K562 (cell line): Measurements from ENCODE around the gene GMEB1. TPM values are rescaled to one million over a fixed set of nuclear protein-coding genes. Genes with fewer than 3 reads are reported as not detected.

Experiments used
- ATAC-seq: fragments of 200-7000 bp; cut with Tn5 transposase; 3 replicates; pipeline ENCODE4 v1.9.1; 2020; ENCODE audit warnings: moderate library complexity
- BruUV-seq: library from RNA; stranded (reverse); fragments of 400-500 nt; replicated peaks from 2 replicates; lab custom pipeline; 2021; lab: Mats Ljungman, UMichigan
- CTCF ChIA-PET: fragments of 300-600 bp; formaldehyde crosslinking; extraction: SDS; loops from one replicate; lab custom pipeline; 2021; ENCODE audit warnings: low intra/inter-chr PET ratio; lab: Yijun Ruan, JAX
- POLR2A ChIA-PET: fragments of 300-600, 350-650 bp; sonication (Branson Sonifier 250); formaldehyde crosslinking; extraction: SDS; loops from one replicate; lab custom pipeline; 2021; ENCODE audit warnings: antibody characterized with exemption, inconsistent platforms; lab: Yijun Ruan, JAX
- DNase-seq, 4 experiments: peaks; one replicate each; pipeline versions ENCODE4 v3.0.0 to v3.0.0-alpha.2; 2011 to 2018; ENCODE audit warnings: low spot score in 3 of 4, mixed read lengths in 3 of 4; ENCODE audit errors: extremely low read depth in 1 of 4
- FAIRE-seq: peaks from 2 replicates; lab custom pipeline; 2011; peaks lifted over from hg19 to GRCh38; lab: Jason Lieb, UNC
- H2AFZ ChIP-seq: 2 replicates; pipeline ENCODE4 v1.6.0; 2011; ENCODE audit warnings: low read depth, low read length, control low read depth, inconsistent platforms
- H3K27ac ChIP-seq: fragments of 200-600 bp; 3 replicates; pipeline ENCODE4 v1.8.0; 2011; ENCODE audit warnings: low read depth, mild to moderate bottlenecking, control low read depth, inconsistent platforms, low read length, moderate library complexity, mixed read lengths; ENCODE audit errors: extremely low read depth
- H3K27me3 ChIP-seq, 2 experiments: fragments of 300-600 bp in 1 of 2; 2 replicates in 1 of 2; 3 replicates in 1 of 2; pipeline versions ENCODE4 v1.6.0 to v1.8.0; 2011; ENCODE audit warnings: inconsistent platforms in 2 of 2, low read length in 2 of 2, mild to moderate bottlenecking in 1 of 2, mixed read lengths in 1 of 2, moderate library complexity in 1 of 2; ENCODE audit not compliant: control insufficient read depth in 2 of 2, insufficient read depth in 2 of 2
- H3K36me3 ChIP-seq: fragments of 300-600 bp; 3 replicates; pipeline ENCODE4 v1.8.0; 2011; ENCODE audit warnings: mild to moderate bottlenecking, low read length, inconsistent platforms; ENCODE audit not compliant: control insufficient read depth, insufficient read depth
- H3K4me1 ChIP-seq, 2 experiments: fragments of 200-600 bp in 1 of 2; replicated peaks in 1 of 2; 2 replicates in 1 of 2; 3 replicates in 1 of 2; pipeline versions ENCODE4 v1.5.1 to v1.8.0; 2011; ENCODE audit warnings: inconsistent platforms in 2 of 2, low read length in 2 of 2, mild to moderate bottlenecking in 1 of 2, mixed read lengths in 1 of 2, moderate library complexity in 1 of 2; ENCODE audit not compliant: control insufficient read depth in 2 of 2, insufficient read depth in 2 of 2
- H3K4me2 ChIP-seq: 2 replicates; pipeline ENCODE4 v1.6.1; 2011; ENCODE audit warnings: low read length, control low read depth, inconsistent platforms, mixed read lengths; ENCODE audit not compliant: insufficient read depth
- H3K4me3 ChIP-seq: fragments of 200-600 bp; sonication (generic), shearing (Covaris generic); 2 replicates; pipeline ENCODE4 v1.5.1; 2016; ENCODE audit warnings: control low read depth, inconsistent platforms
- H3K79me2 ChIP-seq: fragments of 200-600 bp; 3 replicates; pipeline ENCODE4 v1.8.0; 2011; ENCODE audit warnings: low read length, inconsistent platforms; ENCODE audit not compliant: control insufficient read depth, insufficient read depth
- H3K9ac ChIP-seq, 2 experiments: 2 replicates each; pipeline versions ENCODE4 v1.6.0 to v1.6.1; 2011; ENCODE audit warnings: low read depth in 2 of 2, low read length in 2 of 2, control low read depth in 1 of 2, inconsistent platforms in 1 of 2, mild to moderate bottlenecking in 1 of 2, mixed read lengths in 1 of 2; ENCODE audit not compliant: insufficient read depth in 1 of 2
- H3K9me1 ChIP-seq: one replicate; pipeline ENCODE4 v1.6.0; 2011; ENCODE audit warnings: inconsistent platforms, mild to moderate bottlenecking, low read length, moderate library complexity; ENCODE audit not compliant: control insufficient read depth, insufficient read depth
- H3K9me3 ChIP-seq: replicated peaks from 2 replicates; pipeline ENCODE4 v1.5.1; 2011; ENCODE audit warnings: low read depth, low read length, inconsistent platforms; ENCODE audit not compliant: control insufficient read depth, insufficient read depth
- H4K20me1 ChIP-seq: replicated peaks from 2 replicates; pipeline ENCODE4 v1.6.1; 2011; ENCODE audit warnings: low read length, inconsistent platforms, mixed read lengths; ENCODE audit not compliant: control insufficient read depth, insufficient read depth
- ARNT ChIP-seq, 2 experiments: fragments of 450-650 bp; IDR thresholded peaks; 2 replicates each; pipeline ENCODE4 v1.6.1; 2016; ENCODE audit warnings: mild to moderate bottlenecking in 1 of 2
- BACH1 ChIP-seq: fragments of 200-800 bp; sonication (Bioruptor generic); IDR thresholded peaks from 2 replicates; pipeline ENCODE4 v1.6.1; 2016; ENCODE audit warnings: missing genetic modification characterization, missing compliant biosample characterization
- BCLAF1 ChIP-seq, 2 experiments: fragments of 450-650 bp in 1 of 2; IDR thresholded peaks; 2 replicates each; pipeline ENCODE4 v1.6.1; 2011 to 2017; ENCODE audit warnings: low read depth in 2 of 2, antibody characterized with exemption in 1 of 2, borderline replicate concordance in 1 of 2, low read length in 1 of 2, mild to moderate bottlenecking in 1 of 2, mixed read lengths in 1 of 2; ENCODE audit not compliant: control insufficient read depth in 1 of 2
- CBX1 ChIP-seq: sonication (generic); IDR thresholded peaks from 2 replicates; pipeline ENCODE4 v1.6.1; 2016; ENCODE audit warnings: antibody characterized with exemption, low read depth, mild to moderate bottlenecking
- EHMT2 ChIP-seq: fragments of 450-650 bp; IDR thresholded peaks from 2 replicates; pipeline ENCODE4 v1.6.1; 2018; ENCODE audit warnings: antibody characterized with exemption
- HEY1 ChIP-seq: fragments of 250-450 bp; sonication (Bioruptor Pico); IDR thresholded peaks from 2 replicates; pipeline ENCODE4 v1.5.0; 2020; ENCODE audit warnings: mild to moderate bottlenecking, moderate library complexity, borderline replicate concordance
- IRF2 ChIP-seq: sonication (generic); formaldehyde crosslinking; IDR thresholded peaks from 2 replicates; pipeline ENCODE4 v1.8.1; 2022; ENCODE audit warnings: mild to moderate bottlenecking, missing genetic modification reagents
- MLLT1 ChIP-seq, 2 experiments: fragments of 450-650 bp; IDR thresholded peaks; 2 replicates each; pipeline ENCODE4 v1.6.1; 2016
- POLR2AphosphoS5 ChIP-seq: IDR thresholded peaks from 2 replicates; pipeline ENCODE4 v1.6.1; 2011; ENCODE audit warnings: mild to moderate bottlenecking, low read depth, low read length, moderate library complexity; ENCODE audit not compliant: control insufficient read depth, insufficient read depth
- RBFOX2 ChIP-seq: fragments of 200-400 bp; formaldehyde crosslinking; IDR thresholded peaks from 2 replicates; pipeline ENCODE4 v1.6.1; 2017; ENCODE audit warnings: low read depth, mild to moderate bottlenecking, low read length, moderate library complexity
- RBM15 ChIP-seq: fragments of 200-400 bp; formaldehyde crosslinking; IDR thresholded peaks from 2 replicates; pipeline ENCODE4 v1.6.1; 2018; ENCODE audit warnings: mild to moderate bottlenecking, low read length, moderate library complexity; ENCODE audit not compliant: insufficient read depth
- TRIM28 ChIP-seq: fragments of 450-650 bp; IDR thresholded peaks from 2 replicates; pipeline ENCODE4 v1.6.1; 2017
- ZNF717 ChIP-seq: fragments of 250-450 bp; sonication (Bioruptor Pico); IDR thresholded peaks from 2 replicates; pipeline ENCODE4 v1.5.0; 2021
- WGBS: fragments of 100-300 bp; shearing (Covaris generic); methylation state at CpG from one replicate; pipeline ENCODE4 v1.1.6; 2016; ENCODE audit warnings: low coverage, mixed read lengths; ENCODE audit not compliant: insufficient coverage; ENCODE audit errors: missing lambda C conversion rate; 5-methylcytosine and 5-hydroxymethylcytosine counted together
- in situ Hi-C: fragments of 300-500 bp; cut with MboI; formaldehyde crosslinking; loops from 4 replicates; pipeline ENCODE4 v1.15.0; 2018; ENCODE audit warnings: inconsistent platforms, mixed read lengths
- intact Hi-C: fragments of 100-400 bp; cut with micrococcal nuclease; formaldehyde crosslinking; loops from 2 replicates; pipeline ENCODE4 v1.14.2; 2022
- polyA plus RNA-seq, 8 experiments: library from polyadenylated mRNA; depleted of rRNA in 4 of 8; stranded (reverse) in 5 of 8; unstranded in 3 of 8; fragments of >200 nt; fragmentation: Nextera tagmentation in 2 of 8; fragmentation: Illumina TruSeq in 1 of 8; extraction: Ambion mirVana in 2 of 8; extraction: Trizol in 1 of 8; gene quantifications; 2 replicates each; pipeline versions ENCODE4 v1.2.1 to v1.2.3, GENCODE V29; 2011 to 2014; ENCODE audit warnings: inconsistent platforms in 1 of 8, missing spikeins in 1 of 8
- total RNA-seq, 7 experiments: library from RNA; depleted of rRNA in 6 of 7; stranded (reverse); fragments of >200 nt in 6 of 7; fragmentation: Illumina TruSeq in 2 of 7; extraction: Trizol in 2 of 7; gene quantifications; 2 replicates each; pipeline versions ENCODE4 v1.2.1 to v1.2.3, GENCODE V29; 2011 to 2021; ENCODE audit warnings: low replicate concordance in 1 of 7

GMEB1 gene
- total and polyA plus RNA-seq, 9 of the 15 experiments (the other 6 are each of a cell fraction or from before 2014, with no cell fraction given), result 6.6 to 17.5 (median 8.5) TPM

- ChIA-PET POLR2A (interaction anchor here (0.6 to 5.8 kb wide), 33 partner anchors 12 to 1230 kb away, joined by 3 to 66 read pairs (median 4); partner anchors contain the start of genes GMEB1 and YTHDF2), CTCF (interaction anchor here (0.6 to 1.3 kb wide), 4 partner anchors 114 to 1086 kb away, joined by 3 to 8 read pairs (median 4); no protein-coding TSS in a partner anchor)
- peak within 1 kb of the TSS; percentile 94 for H3K4me2 ChIP-seq
- no peaks in the 10 kb centered on the region for H3K9me1 ChIP-seq
- H3K9me3 ChIP-seq, result no peaks in the 10 kb centered on the region
- H3K9ac ChIP-seq, result peak within 1 kb of the TSS; percentile 95 to 96
- under 1% methylated on average over 49 of the region's 49 CpGs for WGBS
- DNase-seq (peak; percentile 90 to 98 (median 94)), ATAC-seq (peak; percentile 89), FAIRE-seq (peak; percentile 93)
- peak within 1 kb of the TSS; percentile 91 for H2AFZ ChIP-seq
- peak within 1 kb of the TSS; percentile 95 for H3K27ac ChIP-seq
- H3K4me1 ChIP-seq, result peaks cover 36 to 39% of the 10 kb centered on the region in 2 experiments; a peak in 4 of 5 replicates
- no peaks in the 10 kb centered on the region for H3K27me3 ChIP-seq
- H3K36me3 ChIP-seq, result peaks cover 15% of the 10 kb centered on the region
- BruUV-seq, result TSS peak; percentile 97
- no peaks in the 10 kb centered on the region for H4K20me1 ChIP-seq
- H3K4me3 ChIP-seq, result peak within 1 kb of the TSS; percentile 79
- intact Hi-C loops (loop anchor here (1.0 to 10.0 kb wide), 4 partner anchors 61 to 542 kb away; partner anchors contain the start of genes ATP5IF1, DNAJC8 and SRSF4), in situ Hi-C loops (no loop called here)
- H3K79me2 ChIP-seq, result peaks cover 56% of the 10 kb centered on the region
- TF ChIP-seq BACH1 (tag), result peak; percentile 78; the same call in 1 of the 2 replicates
- TF ChIP-seq RBM15, result no peak
- TF ChIP-seq RBFOX2, result peak; percentile 100
- TF ChIP-seq HEY1 (CRISPR knock-in tag), result no peak
- TF ChIP-seq POLR2AphosphoS5, result peak; percentile 95
- no peak for TF ChIP-seq TRIM28
- peak; percentile 40 to 94; a peak in 2 of 4 replicates for TF ChIP-seq BCLAF1 (IDR thresholded peaks at IDR 0.05; ENCODE audit: borderline replicate concordance in 1 of 2, control insufficient read depth in 1 of 2, low read depth in 2 of 2, low read length in 1 of 2)
- peak; percentile 58; the same call in 1 of the 2 replicates for TF ChIP-seq EHMT2
- no peak for TF ChIP-seq IRF2 (CRISPR knock-in tag)
- TF ChIP-seq CBX1, result peak; percentile 92; the same call in 1 of the 2 replicates
- peak in 1 of 2 experiments; percentile 80; a peak in 3 of 4 replicates for TF ChIP-seq ARNT (IDR thresholded peaks at IDR 0.05)
- TF ChIP-seq MLLT1 (IDR thresholded peaks at IDR 0.05), result peak; percentile 26 to 83
- no peak; the same call in 1 of the 2 replicates for TF ChIP-seq ZNF717
These were observed 25.5 kb upstream of the GMEB1 start, which contains the start of gene TAF12 for GRCh38 chr1:28642847-28643635. Gene TAF12, minus strand, starts transcription at chr1:28643067. Its CDS starts 20,986 bp downstream, at chr1:28622081.
